Transverse colon (tissue), 4 donors: ENCODE data around the gene RBM38. TPM values are rescaled to one million over a fixed set of nuclear protein-coding genes. Genes with fewer than 3 reads are reported as not detected.

Experiments
- DNase-seq: peaks from one replicate; pipeline ENCODE4 v3.0.0-alpha.2; 2019
- H3K27ac ChIP-seq, 4 donors: fragments of 200-600 bp; sonication (generic); 2 replicates each; pipeline ENCODE4 v1.5.1; 2016 to 2018; ENCODE audit warnings: inconsistent platforms in 4 of 4
- H3K27me3 ChIP-seq: fragments of 200-600 bp; sonication (generic); 2 replicates; pipeline ENCODE4 v1.5.1; 2017; ENCODE audit warnings: inconsistent platforms
- H3K36me3 ChIP-seq, 4 donors: fragments of 200-600 bp; sonication (generic); 2 replicates each; pipeline ENCODE4 v1.5.1; 2017 to 2019; ENCODE audit warnings: inconsistent platforms in 4 of 4
- H3K4me1 ChIP-seq, 4 donors: fragments of 200-600 bp; sonication (generic); 2 replicates each; pipeline ENCODE4 v1.5.1; 2017 to 2020; ENCODE audit warnings: inconsistent platforms in 4 of 4
- H3K4me3 ChIP-seq, 4 donors: fragments of 200-600 bp; sonication (generic); 1 replicate in 1 of 4; 2 replicates in 3 of 4; pipeline versions ENCODE4 v1.5.1 to v1.6.1; 2017 to 2019; ENCODE audit warnings: inconsistent platforms in 4 of 4
- H3K9me3 ChIP-seq, 2 donors: fragments of 200-600 bp; sonication (generic); 2 replicates each; pipeline ENCODE4 v1.5.1; 2017 to 2019; ENCODE audit warnings: inconsistent platforms in 2 of 2
- CTCF ChIP-seq, 5 experiments: fragments of 200-600 bp in 3 of 5; fragments of 450-650 bp in 2 of 5; sonication (generic) in 3 of 5; IDR thresholded peaks; 1 replicate in 2 of 5; 2 replicates in 3 of 5; pipeline ENCODE4 v1.5.1; 2016 to 2017; ENCODE audit warnings: antibody characterized with exemption in 5 of 5, inconsistent platforms in 3 of 5, mild to moderate bottlenecking in 2 of 5, moderate library complexity in 1 of 5
- EP300 ChIP-seq: sonication (generic); formaldehyde crosslinking; IDR thresholded peaks from one replicate; pipeline ENCODE4 v1.6.1; 2017; ENCODE audit warnings: antibody characterized with exemption, low read depth
- POLR2A ChIP-seq: fragments of 450-650 bp; IDR thresholded peaks from one replicate; pipeline ENCODE4 v1.6.1; 2016; ENCODE audit warnings: antibody characterized with exemption, mild to moderate bottlenecking, moderate library complexity
- POLR2AphosphoS5 ChIP-seq, 3 donors: sonication (generic); formaldehyde crosslinking; IDR thresholded peaks; one replicate each; pipeline ENCODE4 v1.6.1; 2016; ENCODE audit warnings: antibody characterized with exemption in 3 of 3
- WGBS, 2 donors: methylation state at CpG; one replicate each; pipeline ENCODE4 v1.1.5; 2018; ENCODE audit warnings: low coverage in 1 of 2; 5-methylcytosine and 5-hydroxymethylcytosine counted together
- in situ Hi-C, 4 donors: fragments of 200-750 bp; cut with MboI; loops; one replicate each; pipeline versions ENCODE4 v1.15.0 to v1.15.1; 2017; ENCODE audit warnings: low sequenced_read_pairs in 3 of 4, low pct_ligation_motif_present in 1 of 4, low pct_unique_long_range_greater_than_20kb in 1 of 4
- intact Hi-C: fragments of 100-400 bp; cut with DNase I; formaldehyde crosslinking; loops from one replicate; pipeline ENCODE4 v1.15.1; 2023; ENCODE audit warnings: low total_unique reads
- total RNA-seq, 4 donors: library from RNA; depleted of rRNA; stranded (reverse); fragments of >200 nt; gene quantifications; one replicate each; pipeline ENCODE4 v1.1.0, GENCODE V29; 2016

RBM38 gene
- total RNA-seq, 4 donors from 2014 or later: 26.5 to 37.4 (median 30.4) TPM

GRCh38 chr20:57372157-57372556, 19.0 kb upstream of the RBM38 start:
- intact Hi-C loops (loop anchor here (10.0 kb wide), 1 partner anchor 223 kb away; no protein-coding TSS in a partner anchor), in situ Hi-C loops (no loop called here)
- no peak for DNase-seq
- Histone ChIP-seq H3K27me3 (no peaks in the 10 kb centered on the region), H3K9me3 (no peaks in the 10 kb centered on the region), H3K4me1 (peaks cover 0 to 3% (median 0%) of the 10 kb centered on the region in 4 donors), H3K36me3 (peaks cover 0 to 75% (median 34%) of the 10 kb centered on the region in 4 donors), H3K4me3 (no peak overlapping the region), H3K27ac (no peak overlapping the region)
- TF ChIP-seq EP300 (no peak), CTCF (IDR thresholded peaks at IDR 0.05) (no peak), POLR2AphosphoS5 (IDR thresholded peaks at IDR 0.05) (no peak), POLR2A (no peak)
- 88% methylated on average over 9 of the region's 9 CpGs; no CpG with 5 or more reads in 1 of the 2 donors for WGBS, 2 donors

- no peak overlapping the region for H3K4me3 ChIP-seq
- no peaks in the 10 kb centered on the region for H3K27me3 ChIP-seq
- no peak for DNase-seq
- 68 to 91% methylated on average over 5 to 24 of the region's 25 CpGs for WGBS, 2 donors
- H3K4me1 ChIP-seq: peaks cover 0 to 3% (median 0%) of the 10 kb centered on the region in 4 donors
- TF ChIP-seq EP300 (no peak), CTCF (IDR thresholded peaks at IDR 0.05) (no peak)
- H3K9me3 ChIP-seq: no peaks in the 10 kb centered on the region
- H3K36me3 ChIP-seq: peaks cover 0 to 75% (median 34%) of the 10 kb centered on the region in 4 donors
- H3K27ac ChIP-seq: no peak overlapping the region
- intact Hi-C loops (loop anchor here (10.0 kb wide), 1 partner anchor 222 kb away; no protein-coding TSS in a partner anchor), in situ Hi-C loops (no loop called here)
Measured at GRCh38 chr20:57372581-57373350, 18.4 kb upstream of the RBM38 start.

DNA sequence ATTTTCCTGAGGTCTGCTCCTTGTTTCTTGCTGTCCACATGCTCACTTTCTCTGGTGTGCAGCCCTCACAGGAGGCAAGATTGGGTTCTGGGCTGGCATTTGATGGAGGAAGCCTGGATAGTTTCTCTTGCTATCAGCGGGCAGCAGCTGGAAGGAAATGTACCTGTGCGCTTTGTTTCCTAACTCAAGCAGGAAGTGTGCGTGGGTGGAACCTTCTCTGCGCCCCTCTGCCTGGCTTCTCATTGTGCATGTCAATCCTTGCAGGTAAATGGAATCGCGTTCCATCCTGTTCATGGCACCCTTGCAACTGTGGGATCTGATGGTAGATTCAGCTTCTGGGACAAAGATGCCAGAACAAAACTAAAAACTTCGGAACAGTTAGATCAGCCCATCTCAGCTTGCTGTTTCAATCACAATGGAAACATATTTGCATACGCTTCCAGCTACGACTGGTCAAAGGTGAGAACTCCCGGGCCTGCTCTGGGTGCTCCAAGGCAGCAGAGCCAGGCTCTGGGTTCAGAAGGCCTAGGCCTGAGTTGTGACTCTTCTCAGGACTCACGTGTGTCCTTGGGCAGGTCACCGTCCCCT, 16.8 kb upstream of the RBM38 start:
- DNase-seq: no peak
- in situ Hi-C loops: no loop called here

More for the DNA sequence above, 16.8 kb upstream of the RBM38 start:
- H3K4me3 ChIP-seq: no peak overlapping the region
- H3K4me1 ChIP-seq: peaks cover 0 to 3% (median 0%) of the 10 kb centered on the region in 4 donors
- peak overlapping the region in 3 of 4 donors; percentile 1 to 36 (median 12) for H3K27ac ChIP-seq
- WGBS, 2 donors: 73 to 100% methylated on average over 1 to 12 of the region's 12 CpGs
- TF ChIP-seq CTCF (IDR thresholded peaks at IDR 0.05): no peak
- TF ChIP-seq EP300: no peak
- no peak for TF ChIP-seq POLR2A
- TF ChIP-seq POLR2AphosphoS5 (IDR thresholded peaks at IDR 0.05): no peak
- H3K9me3 ChIP-seq: no peaks in the 10 kb centered on the region
- peaks cover 0 to 66% (median 32%) of the 10 kb centered on the region in 4 donors for H3K36me3 ChIP-seq
- intact Hi-C loops: loop anchor here (10.0 kb wide), 1 partner anchor 220 kb away; no protein-coding TSS in a partner anchor
- H3K27me3 ChIP-seq: no peaks in the 10 kb centered on the region
